GM12865 (cell line): ENCODE results near the gene PEX16.

Source experiments
- DNase-seq: peaks from one replicate; pipeline ENCODE4 v3.0.0; 2010; ENCODE audit warnings: low read depth
- H3K4me3 ChIP-seq: 2 replicates; pipeline ENCODE4 v1.5.1; 2011; ENCODE audit warnings: mild to moderate bottlenecking, low read depth, low read length, control low read depth
- TF ChIP-seq, protein P1 (sequence below): IDR thresholded peaks from 2 replicates; pipeline ENCODE4 v1.5.1; 2011; ENCODE audit warnings: low read length, control low read depth, low read depth, inconsistent platforms; ENCODE audit not compliant: insufficient read depth; ENCODE audit errors: missing control alignments

PEX16 gene

DNA sequence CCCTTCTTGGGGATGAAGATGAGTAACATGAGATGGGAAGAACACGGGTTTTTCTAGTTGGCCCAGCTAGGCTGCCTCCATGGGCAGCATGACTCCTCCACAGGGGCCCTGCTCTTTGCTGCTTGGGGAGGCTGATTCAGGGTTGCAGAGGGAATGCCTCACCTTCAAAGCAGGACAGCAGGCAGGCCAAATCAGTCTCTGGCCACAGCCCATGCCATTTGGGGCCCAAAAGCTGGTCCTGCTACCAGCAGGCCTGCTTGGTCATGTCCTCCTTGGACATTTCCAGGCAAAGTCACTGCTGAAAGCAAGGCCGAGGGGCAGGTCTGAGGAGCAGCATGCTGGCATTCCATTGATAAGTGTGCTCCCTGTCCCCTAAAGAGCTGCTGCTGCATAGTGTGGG, 46.0 kb downstream of the PEX16 start:
- TF ChIP-seq, protein P1, sequence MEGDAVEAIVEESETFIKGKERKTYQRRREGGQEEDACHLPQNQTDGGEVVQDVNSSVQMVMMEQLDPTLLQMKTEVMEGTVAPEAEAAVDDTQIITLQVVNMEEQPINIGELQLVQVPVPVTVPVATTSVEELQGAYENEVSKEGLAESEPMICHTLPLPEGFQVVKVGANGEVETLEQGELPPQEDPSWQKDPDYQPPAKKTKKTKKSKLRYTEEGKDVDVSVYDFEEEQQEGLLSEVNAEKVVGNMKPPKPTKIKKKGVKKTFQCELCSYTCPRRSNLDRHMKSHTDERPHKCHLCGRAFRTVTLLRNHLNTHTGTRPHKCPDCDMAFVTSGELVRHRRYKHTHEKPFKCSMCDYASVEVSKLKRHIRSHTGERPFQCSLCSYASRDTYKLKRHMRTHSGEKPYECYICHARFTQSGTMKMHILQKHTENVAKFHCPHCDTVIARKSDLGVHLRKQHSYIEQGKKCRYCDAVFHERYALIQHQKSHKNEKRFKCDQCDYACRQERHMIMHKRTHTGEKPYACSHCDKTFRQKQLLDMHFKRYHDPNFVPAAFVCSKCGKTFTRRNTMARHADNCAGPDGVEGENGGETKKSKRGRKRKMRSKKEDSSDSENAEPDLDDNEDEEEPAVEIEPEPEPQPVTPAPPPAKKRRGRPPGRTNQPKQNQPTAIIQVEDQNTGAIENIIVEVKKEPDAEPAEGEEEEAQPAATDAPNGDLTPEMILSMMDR, result no peak
- DNase-seq, result no peak
- no peak overlapping the region for H3K4me3 ChIP-seq

DNA sequence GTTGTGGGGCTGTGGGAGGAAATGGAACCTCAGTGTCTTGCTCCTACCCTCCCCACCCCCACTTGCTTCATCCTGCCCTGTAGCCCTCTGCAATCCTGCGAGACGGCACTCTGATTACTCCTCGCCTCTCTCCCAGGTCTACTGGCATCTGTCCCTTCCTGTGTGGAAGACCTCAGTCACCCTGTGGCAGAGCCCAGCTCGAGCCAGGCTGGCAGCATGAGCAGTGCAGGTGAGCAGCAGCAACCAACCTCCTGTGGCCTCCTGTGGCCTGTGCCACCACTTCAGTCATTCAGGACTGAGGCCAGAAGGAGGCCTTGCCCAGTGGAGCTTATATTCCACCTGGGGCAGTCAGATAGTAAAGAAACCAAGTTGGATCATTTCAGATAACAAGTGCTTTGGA, 47.0 kb downstream of the PEX16 start:
- TF ChIP-seq, protein P1, result no peak
- no peak for DNase-seq
- no peak overlapping the region for H3K4me3 ChIP-seq

DNA sequence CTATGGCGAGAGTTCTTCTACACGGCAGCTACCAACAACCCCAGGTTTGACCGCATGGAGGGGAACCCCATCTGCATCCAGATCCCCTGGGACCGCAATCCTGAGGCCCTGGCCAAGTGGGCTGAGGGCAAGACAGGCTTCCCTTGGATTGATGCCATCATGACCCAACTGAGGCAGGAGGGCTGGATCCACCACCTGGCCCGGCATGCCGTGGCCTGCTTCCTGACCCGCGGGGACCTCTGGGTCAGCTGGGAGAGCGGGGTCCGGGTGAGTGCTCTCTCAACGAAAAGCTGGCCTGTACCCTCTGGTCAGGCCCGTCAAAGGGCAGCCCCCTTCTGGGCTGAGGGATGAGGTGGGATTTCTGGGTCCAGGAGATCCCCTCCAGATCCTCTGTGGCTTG, 48.1 kb downstream of the PEX16 start:
- DNase-seq, result no peak
- TF ChIP-seq, protein P1, result no peak
- H3K4me3 ChIP-seq, result no peak overlapping the region

DNA sequence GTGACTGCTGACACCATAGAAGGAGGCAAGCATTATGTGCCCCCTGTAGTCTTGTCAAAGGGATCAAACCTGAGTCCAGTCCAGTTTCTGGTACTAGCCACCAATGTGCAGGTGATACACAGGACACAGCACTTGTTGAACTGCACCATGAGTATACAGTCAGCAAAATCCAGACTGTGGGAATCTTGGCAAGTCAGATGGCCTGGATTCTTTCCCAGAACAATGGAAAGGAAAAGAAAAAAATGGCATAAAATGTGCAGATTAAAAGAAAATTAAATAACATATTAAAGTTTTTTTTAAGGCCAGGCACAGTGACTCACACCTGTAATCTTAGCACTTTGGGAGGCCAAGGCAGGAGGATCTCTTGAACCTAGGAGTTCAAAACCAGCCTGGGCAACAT, 53.6 kb downstream of the PEX16 start:
- no peak for DNase-seq
- TF ChIP-seq, protein P1, result no peak
- H3K4me3 ChIP-seq, result no peak overlapping the region

DNA sequence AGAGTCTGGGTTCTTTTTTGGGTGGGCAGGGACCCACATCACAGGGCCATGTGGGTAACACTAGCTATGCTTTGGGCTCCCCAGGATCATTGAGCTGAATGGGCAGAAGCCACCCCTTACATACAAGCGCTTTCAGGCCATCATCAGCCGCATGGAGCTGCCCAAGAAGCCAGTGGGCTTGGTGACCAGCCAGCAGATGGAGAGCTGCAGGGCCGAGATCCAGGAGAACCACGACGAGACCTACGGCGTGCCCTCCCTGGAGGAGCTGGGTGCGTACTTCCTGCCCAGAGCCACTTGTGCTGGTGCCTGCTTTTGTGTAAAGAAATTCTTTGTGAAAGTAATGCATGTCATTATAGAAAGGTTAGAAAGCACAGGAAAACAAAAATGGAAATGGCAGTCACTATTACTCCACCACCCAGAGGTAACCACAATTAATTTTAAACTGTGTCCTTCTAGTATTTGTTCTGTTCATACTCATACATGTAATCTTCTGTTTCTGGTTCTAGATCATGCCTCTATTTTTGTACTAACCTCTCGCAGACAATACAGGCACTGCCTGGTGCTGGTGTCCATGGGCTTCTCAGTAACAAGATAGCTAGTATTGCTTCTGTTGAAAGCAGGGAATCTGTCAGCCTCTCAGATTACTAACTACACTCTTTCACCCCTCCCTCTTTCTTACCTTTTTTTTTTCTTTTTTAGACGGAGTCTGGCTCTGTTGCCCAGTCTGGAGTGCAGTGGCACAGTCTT, 56.7 kb downstream of the PEX16 start:
- TF ChIP-seq, protein P1, result no peak

DNA sequence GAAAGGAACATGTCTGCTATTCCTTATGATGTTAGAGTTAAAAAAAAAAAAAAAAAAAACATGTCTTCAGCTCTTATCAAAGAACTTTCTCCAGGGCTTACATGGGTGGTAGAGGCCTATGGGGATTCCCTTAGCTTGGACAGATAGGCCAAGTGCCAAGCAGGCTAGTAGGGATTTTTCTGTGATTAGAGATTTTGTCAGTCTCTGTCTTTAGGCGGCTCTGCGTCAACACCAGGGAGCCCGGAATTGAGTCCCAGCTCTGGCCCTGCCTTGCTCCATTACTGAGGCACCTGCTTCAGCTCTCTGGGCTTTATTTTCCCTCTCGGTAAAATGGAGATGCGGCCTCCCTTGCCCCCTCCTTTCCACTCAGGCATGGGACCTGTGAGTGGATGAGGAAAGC, 57.3 kb downstream of the PEX16 start:
- H3K4me3 ChIP-seq, result no peak overlapping the region
- TF ChIP-seq, protein P1, result no peak

More for the DNA sequence above, 56.7 kb downstream of the PEX16 start:
- no peak for DNase-seq
- H3K4me3 ChIP-seq, result no peak overlapping the region

More for the DNA sequence above, 57.3 kb downstream of the PEX16 start:
- DNase-seq, result no peak
